HK-2 (cell line): ENCODE data around the gene HOXD12.

ENCODE experiments used
- DNase-seq: peaks from one replicate; pipeline ENCODE4 v3.0.0-alpha.2; 2018; ENCODE audit not compliant: unreplicated experiment

HOXD12 gene

DNA sequence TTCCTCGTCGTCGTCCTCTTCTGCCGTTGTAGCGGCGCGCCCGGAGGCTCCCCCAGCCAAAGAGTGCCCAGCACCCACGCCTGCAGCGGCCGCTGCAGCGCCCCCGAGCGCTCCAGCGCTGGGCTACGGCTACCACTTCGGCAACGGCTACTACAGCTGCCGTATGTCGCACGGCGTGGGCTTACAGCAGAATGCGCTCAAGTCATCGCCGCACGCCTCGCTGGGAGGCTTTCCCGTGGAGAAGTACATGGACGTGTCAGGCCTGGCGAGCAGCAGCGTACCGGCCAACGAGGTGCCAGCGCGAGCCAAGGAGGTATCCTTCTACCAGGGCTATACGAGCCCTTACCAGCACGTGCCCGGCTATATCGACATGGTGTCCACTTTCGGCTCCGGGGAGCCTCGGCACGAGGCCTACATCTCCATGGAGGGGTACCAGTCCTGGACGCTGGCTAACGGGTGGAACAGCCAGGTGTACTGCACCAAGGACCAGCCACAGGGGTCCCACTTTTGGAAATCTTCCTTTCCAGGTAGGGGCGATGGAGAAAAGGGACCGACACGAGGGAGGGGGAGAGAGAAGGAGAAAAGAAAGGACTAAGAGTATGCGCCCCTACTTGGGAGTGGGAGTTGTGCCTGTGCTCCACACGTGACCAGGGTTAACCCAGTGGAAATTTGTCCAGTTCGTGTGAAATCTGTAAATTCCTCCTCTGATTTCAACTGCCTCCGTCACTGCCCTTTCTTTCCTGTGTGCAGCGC, 6.3 kb upstream of the HOXD12 start:
- no peak for DNase-seq

- no peak for DNase-seq
Measured at GRCh38 chr2:176093898-176094249, 5.7 kb upstream of the HOXD12 start.

GRCh38 chr2:176094349-176094748, 5.2 kb upstream of the HOXD12 start:
- DNase-seq, result no peak

- no peak for DNase-seq
Measured at GRCh38 chr2:176095421-176095820, 4.2 kb upstream of the HOXD12 start.

GRCh38 chr2:176096243-176096985, 3.2 kb upstream of the HOXD12 start:
- DNase-seq, result no peak

DNA sequence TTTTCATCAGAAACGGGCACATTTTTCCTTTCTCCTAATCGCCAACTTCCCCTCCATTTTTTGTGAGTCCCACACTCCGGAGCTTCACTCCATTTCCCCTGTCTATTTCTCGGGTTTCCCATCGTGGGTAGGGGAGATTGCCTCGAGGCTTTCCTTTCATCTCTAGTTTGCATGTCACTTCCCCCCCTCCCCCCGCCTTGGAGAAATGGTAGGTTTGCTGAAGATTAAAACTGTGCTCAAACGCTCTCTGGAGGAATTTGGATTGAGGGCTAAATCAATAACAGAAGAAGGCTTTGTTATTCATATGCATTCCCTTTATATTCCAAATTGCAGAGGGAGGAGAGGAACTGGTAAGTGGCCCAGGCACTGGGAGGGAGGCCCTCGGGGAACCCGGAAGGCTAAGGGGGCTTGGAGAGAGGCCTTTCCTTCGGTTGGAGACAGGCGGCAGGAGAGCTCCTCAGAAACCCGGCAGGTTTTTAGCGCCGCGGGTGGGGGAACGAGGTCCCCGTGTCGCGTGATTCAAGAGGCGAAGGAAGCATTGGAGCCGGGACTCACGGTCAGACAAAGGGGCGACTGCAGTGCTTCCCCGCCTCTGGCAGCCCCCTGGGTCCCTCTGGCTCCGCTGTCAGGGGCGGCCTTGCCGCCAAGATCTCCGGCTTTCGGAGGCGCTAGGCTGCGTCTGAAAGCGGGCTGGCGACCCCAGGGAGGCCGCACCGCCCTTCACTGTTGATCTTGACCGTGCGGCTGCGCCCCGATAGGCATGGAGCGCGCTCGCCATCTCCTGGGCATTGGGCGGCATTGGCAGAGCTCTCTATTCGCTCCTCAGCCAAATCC, 2.4 kb upstream of the HOXD12 start:
- peak; percentile 77 for DNase-seq

- no peak for DNase-seq
Measured at GRCh38 chr2:176097820-176098365, 1.7 kb upstream of the HOXD12 start.

- no peak for DNase-seq
Measured at GRCh38 chr2:176098366-176099158, 1.0 kb upstream of the HOXD12 start.

GRCh38 chr2:176099159-176099727, 352 bp upstream of the HOXD12 start:
- DNase-seq, result no peak

GRCh38 chr2:176100547-176101140, 1.0 kb downstream of the HOXD12 start:
- DNase-seq, result no peak

- DNase-seq, result no peak
Measured at GRCh38 chr2:176101216-176101830, 1.7 kb downstream of the HOXD12 start.

DNA sequence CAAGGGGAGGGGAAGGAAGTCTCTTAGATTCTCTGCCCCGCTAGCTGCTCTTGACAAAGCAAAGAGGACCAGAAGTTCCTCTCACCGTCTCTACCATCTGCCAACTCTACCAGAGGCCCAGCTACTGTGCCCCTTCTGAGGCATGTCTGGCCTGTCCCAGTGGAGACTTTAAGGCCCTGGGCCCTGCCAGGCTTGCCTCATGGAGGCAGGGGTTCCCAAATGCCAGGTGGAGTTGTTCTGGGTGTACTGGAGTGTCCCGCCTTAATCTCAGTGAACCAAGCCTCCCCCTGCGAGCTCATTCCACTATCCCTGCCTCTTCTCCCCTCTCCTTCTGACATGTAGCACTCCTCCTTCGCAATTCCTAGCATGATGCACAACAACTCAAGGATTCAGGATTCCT, 2.2 kb downstream of the HOXD12 start:
- DNase-seq, result no peak

- DNase-seq, result no peak
Measured at GRCh38 chr2:176102309-176102866, 2.8 kb downstream of the HOXD12 start.

GRCh38 chr2:176103194-176103593, 3.6 kb downstream of the HOXD12 start:
- no peak for DNase-seq

GRCh38 chr2:176103742-176104315, 4.2 kb downstream of the HOXD12 start:
- DNase-seq, result no peak

DNA sequence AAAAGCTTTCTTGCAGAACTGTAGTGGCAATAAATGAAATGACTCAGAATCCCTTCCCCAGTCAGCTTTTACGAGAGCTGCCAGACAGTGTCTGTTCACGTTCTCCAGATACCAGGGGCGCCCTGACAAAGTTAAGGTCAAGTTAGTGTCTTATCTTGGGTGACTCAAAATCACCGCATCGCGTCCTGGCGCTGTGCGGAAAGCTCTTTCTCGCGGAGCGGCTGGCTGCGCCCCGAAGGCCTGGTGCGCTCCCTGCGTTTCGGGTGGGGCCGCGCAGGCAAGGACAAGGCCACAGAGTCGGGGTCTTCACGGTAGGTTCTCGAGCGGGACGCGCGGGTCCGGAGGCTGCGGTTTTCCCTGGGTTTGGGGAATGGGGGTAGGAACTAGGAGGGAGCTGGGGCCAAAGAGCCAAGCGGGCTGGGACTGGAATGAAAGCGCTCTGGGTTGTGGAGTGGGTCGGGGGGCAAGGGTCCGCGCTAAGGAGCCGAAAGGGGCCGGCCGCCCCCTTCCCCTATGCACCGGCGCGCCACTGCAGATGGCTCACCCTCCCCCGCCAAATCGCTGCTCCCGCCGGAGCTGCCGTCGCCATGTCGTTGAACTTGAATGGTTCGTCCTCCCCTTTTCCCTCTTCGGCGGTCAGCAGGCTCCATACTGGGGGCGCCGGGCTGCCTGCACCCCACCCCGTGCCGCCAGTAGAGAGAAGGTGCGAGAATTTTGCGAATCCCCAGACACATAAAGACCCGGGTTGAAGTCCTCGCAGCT, 4.9 kb downstream of the HOXD12 start:
- DNase-seq, result peak; percentile 61

DNA sequence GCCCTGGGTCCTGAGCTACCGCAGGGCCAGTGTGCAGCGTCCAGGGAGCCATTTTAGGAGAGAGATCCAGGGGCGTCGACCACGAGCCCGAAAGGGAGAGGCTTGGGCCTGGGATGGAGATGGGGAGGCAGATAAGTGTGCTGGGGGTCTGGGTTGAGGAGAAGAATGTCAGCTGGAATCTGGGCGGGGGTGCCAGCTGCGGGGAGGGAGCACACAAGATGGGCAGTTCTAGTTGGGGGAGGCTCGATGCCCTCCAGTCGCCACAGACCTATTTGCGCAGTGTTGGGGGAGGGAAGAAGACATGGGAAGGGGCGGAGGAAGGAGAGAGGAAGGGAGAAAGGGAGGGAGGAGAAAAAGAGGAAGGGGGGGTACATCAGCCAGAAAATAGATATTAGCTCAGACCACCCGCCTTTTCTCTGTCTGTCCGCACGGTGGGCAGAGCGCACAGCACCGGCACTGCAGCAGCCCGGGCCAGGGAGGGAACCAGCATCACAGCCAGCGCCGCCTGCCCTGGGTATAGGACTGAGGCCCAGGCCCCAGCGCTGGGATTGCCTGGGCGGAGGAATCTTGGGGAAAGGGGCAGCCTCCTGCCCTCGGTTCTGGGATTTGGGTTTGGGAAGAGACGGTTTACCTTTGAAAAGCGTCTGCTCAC, 5.6 kb downstream of the HOXD12 start:
- DNase-seq, result peak; percentile 41
